CD4-positive, alpha-beta T cell treated with Interleukin-15 for 1 hour (primary cell): Measurements from ENCODE around the gene APOO.

ENCODE experiments used
- DNase-seq: peaks from one replicate; pipeline ENCODE4 v3.0.0-alpha.2; 2020

The APOO gene

GRCh38 chrX:23813808-23814207, 93.9 kb downstream of the APOO start:
- no peak for DNase-seq

- no peak for DNase-seq
These were observed 96.1 kb downstream of the APOO start for GRCh38 chrX:23811656-23812055.

- peak; percentile 50 for DNase-seq
These were observed 96.6 kb downstream of the APOO start for GRCh38 chrX:23811108-23811651.

GRCh38 chrX:23810279-23810678, 97.5 kb downstream of the APOO start:
- no peak for DNase-seq

- DNase-seq: no peak
These were observed 102.3 kb downstream of the APOO start for GRCh38 chrX:23805389-23805788.

GRCh38 chrX:23804578-23804977, 103.2 kb downstream of the APOO start:
- no peak for DNase-seq

GRCh38 chrX:23803931-23804381, 103.8 kb downstream of the APOO start:
- no peak for DNase-seq

GRCh38 chrX:23802431-23802830, 105.3 kb downstream of the APOO start:
- DNase-seq: no peak

GRCh38 chrX:23799469-23800065, 108.2 kb downstream of the APOO start:
- no peak for DNase-seq

GRCh38 chrX:23797371-23798128, 110.2 kb downstream of the APOO start:
- DNase-seq: no peak

- DNase-seq: no peak
These were observed 112.5 kb downstream of the APOO start for GRCh38 chrX:23795221-23795620.

GRCh38 chrX:23792861-23793553, 114.7 kb downstream of the APOO start:
- no peak for DNase-seq

GRCh38 chrX:23790155-23790497, 117.6 kb downstream of the APOO start:
- DNase-seq: no peak

- no peak for DNase-seq
These were observed 118.2 kb downstream of the APOO start for GRCh38 chrX:23789386-23790154.

GRCh38 chrX:23788946-23789345, 118.8 kb downstream of the APOO start:
- no peak for DNase-seq

- DNase-seq: no peak
These were observed 119.2 kb downstream of the APOO start for GRCh38 chrX:23788521-23788920.

- no peak for DNase-seq
These were observed 120.0 kb downstream of the APOO start for GRCh38 chrX:23787745-23788118.

GRCh38 chrX:23786268-23786815, 121.4 kb downstream of the APOO start:
- peak; percentile 42 for DNase-seq

- DNase-seq: no peak
These were observed 122.2 kb downstream of the APOO start for GRCh38 chrX:23785580-23785979.

- DNase-seq: peak; percentile 51
These were observed 123.0 kb downstream of the APOO start for GRCh38 chrX:23784470-23785331.

GRCh38 chrX:23783589-23784469, 123.9 kb downstream of the APOO start:
- no peak for DNase-seq
